Right lobe of liver (tissue), 6 donors: ENCODE results near the gene GRWD1. TPM values are rescaled to one million over a fixed set of nuclear protein-coding genes. Genes with fewer than 3 reads are reported as not detected.
A peak's percentile ranks its signal among the peaks of the same experiment; 100 is the strongest.

Experiments used
- ATAC-seq, 4 donors: fragments of 200-7000 bp; cut with Tn5 transposase; one replicate each; pipeline ENCODE4 v1.9.1; 2020; ENCODE audit warnings: mild to moderate bottlenecking in 4 of 4, moderate library complexity in 4 of 4
- DNase-seq, 3 donors: peaks; one replicate each; pipeline ENCODE4 v3.0.0-alpha.2; 2020
- H3K27ac ChIP-seq, 3 donors: fragments of 200-600 bp; one replicate each; pipeline ENCODE4 v1.8.0; 2022
- H3K27me3 ChIP-seq, 2 donors: fragments of 200-600 bp; one replicate each; pipeline ENCODE4 v1.8.0; 2022
- H3K36me3 ChIP-seq, 4 donors: fragments of 200-600 bp; sonication (generic) in 1 of 4; one replicate each; pipeline versions ENCODE4 v1.5.1 to v1.8.0; 2017 to 2022; ENCODE audit warnings: control low read depth in 1 of 4
- H3K4me1 ChIP-seq, 4 donors: fragments of 200-600 bp; sonication (generic) in 1 of 4; one replicate each; pipeline versions ENCODE4 v1.5.1 to v1.8.0; 2017 to 2022; ENCODE audit warnings: control low read depth in 1 of 4
- H3K4me3 ChIP-seq, 3 donors: fragments of 200-600 bp; one replicate each; pipeline ENCODE4 v1.8.0; 2022
- H3K9me3 ChIP-seq, 4 donors: fragments of 200-600 bp; sonication (generic) in 1 of 4; one replicate each; pipeline versions ENCODE4 v1.5.1 to v1.8.0; 2017 to 2022; ENCODE audit warnings: control low read depth in 1 of 4
- POLR2A ChIP-seq: fragments of 450-650 bp; IDR thresholded peaks from one replicate; pipeline ENCODE4 v1.6.1; 2017; ENCODE audit warnings: antibody characterized with exemption, mild to moderate bottlenecking
- WGBS: methylation state at CpG from one replicate; pipeline ENCODE4 v1.1.6; 2018; ENCODE audit warnings: low coverage, low lambda C conversion rate; ENCODE audit not compliant: insufficient coverage; ENCODE audit errors: missing lambda C conversion rate; 5-methylcytosine and 5-hydroxymethylcytosine counted together
- intact Hi-C, 2 donors: fragments of 100-400 bp; cut with DNase I; formaldehyde crosslinking; loops; one replicate each; pipeline versions ENCODE4 v1.11.2 to v1.14.1; 2022
- total RNA-seq, 6 experiments: library from RNA; depleted of rRNA in 2 of 6; stranded (reverse); fragments of >200 nt in 2 of 6; fragmentation: NEBNext Ultra II Directional in 3 of 6; extraction: Animal tissue kit (Norgen Biotek cat#: 25700) in 3 of 6; gene quantifications; one replicate each; pipeline versions ENCODE4 v1.1.0 to v1.2.4, GENCODE V29; 2016 to 2023
- TF ChIP-seq, protein P1 (sequence below), 4 donors: fragments of 200-600 bp in 3 of 4; fragments of 450-650 bp in 1 of 4; IDR thresholded peaks; one replicate each; pipeline versions ENCODE4 v1.5.1 to v1.8.0; 2016 to 2022; ENCODE audit warnings: antibody characterized with exemption in 4 of 4, mild to moderate bottlenecking in 2 of 4
- donor health status: DM: no; HTN: yes; CAD: no.
- donor health status: DM: no; HTN: no; CAD: no.
- donor health status: DM: no; HTN: no; CAD: no.
- donor health status: DM: no; HTN: yes; CAD: no.
- donor health status: DM: no; HTN: yes; CAD: no.

The GRWD1 gene
- total RNA-seq, 6 experiments from 2014 or later, result 14.7 to 31.0 (median 17.6) TPM

DNA sequence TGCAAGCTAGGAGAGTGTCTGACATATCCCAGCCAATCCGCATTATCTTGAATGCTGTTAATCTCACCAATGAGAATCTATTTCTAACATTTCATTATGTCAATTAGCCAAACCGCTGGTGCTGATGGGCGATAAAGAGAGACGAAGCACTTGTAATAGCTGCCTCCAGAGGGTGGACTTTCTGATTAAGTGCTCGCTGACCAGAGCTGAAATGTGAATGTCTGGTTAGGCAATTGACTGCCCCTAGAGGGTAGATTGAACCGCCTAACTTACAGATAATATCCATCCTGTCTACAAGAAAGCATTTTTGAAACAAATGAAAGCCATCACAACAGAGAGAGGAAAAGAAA lies 552 bp upstream of the GRWD1 start:
- Histone ChIP-seq H3K27ac (peak overlapping the region; percentile 52 to 87 (median 72)), H3K9me3 (no peaks in the 10 kb centered on the region), H3K4me1 (peaks cover 0 to 17% (median 8%) of the 10 kb centered on the region in 4 donors), H3K36me3 (peaks cover 0 to 23% (median 4%) of the 10 kb centered on the region in 4 donors), H3K4me3 (peak overlapping the region; percentile 79 to 100 (median 99)), H3K27me3 (peaks cover 0 to 5% of the 10 kb centered on the region in 2 donors)
- intact Hi-C loops, result no loop called here
- ATAC-seq (peak; percentile 63 to 79 (median 71)), DNase-seq (no peak)
- TF ChIP-seq POLR2A, result no peak
- TF ChIP-seq, protein P1, sequence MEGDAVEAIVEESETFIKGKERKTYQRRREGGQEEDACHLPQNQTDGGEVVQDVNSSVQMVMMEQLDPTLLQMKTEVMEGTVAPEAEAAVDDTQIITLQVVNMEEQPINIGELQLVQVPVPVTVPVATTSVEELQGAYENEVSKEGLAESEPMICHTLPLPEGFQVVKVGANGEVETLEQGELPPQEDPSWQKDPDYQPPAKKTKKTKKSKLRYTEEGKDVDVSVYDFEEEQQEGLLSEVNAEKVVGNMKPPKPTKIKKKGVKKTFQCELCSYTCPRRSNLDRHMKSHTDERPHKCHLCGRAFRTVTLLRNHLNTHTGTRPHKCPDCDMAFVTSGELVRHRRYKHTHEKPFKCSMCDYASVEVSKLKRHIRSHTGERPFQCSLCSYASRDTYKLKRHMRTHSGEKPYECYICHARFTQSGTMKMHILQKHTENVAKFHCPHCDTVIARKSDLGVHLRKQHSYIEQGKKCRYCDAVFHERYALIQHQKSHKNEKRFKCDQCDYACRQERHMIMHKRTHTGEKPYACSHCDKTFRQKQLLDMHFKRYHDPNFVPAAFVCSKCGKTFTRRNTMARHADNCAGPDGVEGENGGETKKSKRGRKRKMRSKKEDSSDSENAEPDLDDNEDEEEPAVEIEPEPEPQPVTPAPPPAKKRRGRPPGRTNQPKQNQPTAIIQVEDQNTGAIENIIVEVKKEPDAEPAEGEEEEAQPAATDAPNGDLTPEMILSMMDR (IDR thresholded peaks at IDR 0.05), result peak; percentile 38 to 60 (median 48)
- WGBS, result 3% methylated on average over 6 of the region's 6 CpGs

DNA sequence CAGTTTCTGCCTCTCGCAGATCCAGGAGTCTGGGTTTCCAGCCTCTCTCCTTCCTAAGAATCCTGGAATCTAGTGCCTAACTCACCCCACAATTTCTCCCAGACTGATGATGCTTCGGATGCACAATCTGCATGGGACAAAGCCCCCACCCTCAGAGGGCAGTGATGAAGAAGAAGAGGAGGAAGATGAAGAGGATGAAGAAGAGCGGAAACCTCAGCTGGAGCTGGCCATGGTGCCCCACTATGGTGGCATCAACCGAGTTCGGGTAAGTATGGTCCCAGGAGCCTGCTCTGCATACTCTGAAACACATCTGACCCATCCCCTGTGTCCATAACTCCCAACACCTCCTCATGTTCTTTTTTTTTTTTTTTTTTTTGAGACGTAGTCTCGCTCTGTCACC lies 796 bp downstream of the GRWD1 start:
- Histone ChIP-seq H3K9me3 (no peaks in the 10 kb centered on the region), H3K36me3 (peaks cover 0 to 36% (median 11%) of the 10 kb centered on the region in 4 donors), H3K4me1 (peaks cover 0 to 17% (median 8%) of the 10 kb centered on the region in 4 donors), H3K27me3 (peaks cover 0 to 5% of the 10 kb centered on the region in 2 donors), H3K4me3 (peak overlapping the region; percentile 79 to 100 (median 99)), H3K27ac (peak overlapping the region in 1 of 3 donors; percentile 52)
- WGBS, result 77% methylated on average over 4 of the region's 7 CpGs
- DNase-seq (no peak), ATAC-seq (no peak)
- intact Hi-C loops, result no loop called here
- TF ChIP-seq, protein P1 (IDR thresholded peaks at IDR 0.05), result no peak
- no peak for TF ChIP-seq POLR2A

DNA sequence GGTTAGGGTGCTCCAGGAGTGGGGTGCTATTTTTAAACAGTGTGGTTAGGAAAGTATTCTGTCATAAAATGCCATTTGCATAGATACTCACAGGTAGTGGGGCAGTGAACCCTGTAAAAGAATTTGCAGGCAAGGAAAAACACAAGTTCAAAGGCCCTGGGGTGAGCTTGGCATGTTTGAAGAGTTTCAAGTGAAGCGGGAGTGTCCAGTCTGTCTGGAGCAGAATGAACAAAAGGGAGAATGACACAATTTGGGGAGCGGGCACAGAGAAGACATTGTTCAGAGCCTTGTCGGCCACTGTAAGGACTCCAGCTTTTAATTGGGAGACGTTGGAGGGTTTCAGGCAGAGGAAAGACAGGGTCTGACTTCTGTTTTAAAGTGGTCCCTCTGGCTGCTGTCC lies 2.8 kb downstream of the GRWD1 start:
- Histone ChIP-seq H3K4me1 (peaks cover 0 to 27% (median 9%) of the 10 kb centered on the region in 4 donors), H3K9me3 (no peaks in the 10 kb centered on the region), H3K36me3 (peaks cover 0 to 49% (median 14%) of the 10 kb centered on the region in 4 donors), H3K27ac (no peak overlapping the region), H3K27me3 (peaks cover 0 to 5% of the 10 kb centered on the region in 2 donors), H3K4me3 (no peak overlapping the region)
- no peak for TF ChIP-seq POLR2A
- TF ChIP-seq, protein P1 (IDR thresholded peaks at IDR 0.05), result no peak
- DNase-seq (no peak), ATAC-seq (no peak)
- 67% methylated on average over 4 of the region's 4 CpGs for WGBS
- intact Hi-C loops, result no loop called here

DNA sequence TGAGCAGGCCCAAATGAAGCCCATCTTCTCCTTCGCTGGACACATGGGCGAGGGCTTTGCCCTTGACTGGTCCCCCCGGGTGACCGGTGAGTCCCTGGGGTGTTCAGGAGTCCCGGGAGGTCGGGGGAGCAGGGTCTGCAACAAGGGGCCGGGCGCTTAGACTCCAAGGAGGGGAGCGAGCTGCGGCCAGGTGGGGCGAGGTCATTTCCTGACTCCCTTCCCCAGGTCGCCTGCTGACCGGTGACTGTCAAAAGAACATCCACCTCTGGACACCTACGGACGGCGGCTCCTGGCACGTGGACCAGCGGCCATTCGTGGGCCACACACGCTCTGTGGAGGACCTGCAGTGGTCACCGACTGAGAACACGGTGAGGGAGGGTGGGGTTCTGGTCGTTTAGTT lies 4.7 kb downstream of the GRWD1 start:
- Histone ChIP-seq H3K27ac (no peak overlapping the region), H3K36me3 (peaks cover 0 to 51% (median 14%) of the 10 kb centered on the region in 4 donors), H3K27me3 (no peaks in the 10 kb centered on the region), H3K9me3 (no peaks in the 10 kb centered on the region), H3K4me1 (peaks cover 0 to 15% (median 4%) of the 10 kb centered on the region in 4 donors), H3K4me3 (no peak overlapping the region)
- intact Hi-C loops, result no loop called here
- 60% methylated on average over 1 of the region's 23 CpGs for WGBS
- TF ChIP-seq, protein P1 (IDR thresholded peaks at IDR 0.05), result no peak
- ATAC-seq (no peak), DNase-seq (no peak)

DNA sequence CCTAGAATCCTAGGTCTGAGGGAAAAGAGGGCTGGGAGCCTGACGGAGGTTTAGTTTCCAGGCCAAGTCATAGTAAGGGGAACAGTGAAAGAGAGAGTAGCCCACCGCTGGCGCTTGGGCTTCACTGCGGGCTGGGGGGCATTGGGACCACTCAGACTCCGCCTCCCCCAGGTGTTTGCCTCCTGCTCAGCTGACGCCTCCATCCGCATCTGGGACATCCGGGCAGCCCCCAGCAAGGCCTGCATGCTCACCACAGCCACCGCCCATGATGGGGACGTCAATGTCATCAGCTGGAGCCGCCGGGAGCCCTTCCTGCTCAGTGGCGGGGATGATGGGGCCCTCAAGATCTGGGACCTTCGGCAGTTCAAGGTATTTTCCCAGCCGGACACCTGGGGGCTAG lies 5.1 kb downstream of the GRWD1 start:
- Histone ChIP-seq H3K4me3 (no peak overlapping the region), H3K9me3 (no peaks in the 10 kb centered on the region), H3K27ac (no peak overlapping the region), H3K4me1 (peaks cover 0 to 14% (median 4%) of the 10 kb centered on the region in 4 donors), H3K36me3 (peaks cover 0 to 55% (median 14%) of the 10 kb centered on the region in 4 donors), H3K27me3 (no peaks in the 10 kb centered on the region)
- TF ChIP-seq, protein P1 (IDR thresholded peaks at IDR 0.05), result no peak
- no peak for TF ChIP-seq POLR2A
- 100% methylated on average over 2 of the region's 15 CpGs for WGBS
- intact Hi-C loops, result no loop called here
- ATAC-seq (no peak), DNase-seq (peak in 1 of 3 donors; percentile 14)
